Fibroblast of skin of left quadriceps (primary cell): Measurements from ENCODE around the gene TMPRSS12.
"Not testable (repeated sequence)": the region's sequence is repeated elsewhere in the genome, so short reads cannot be mapped to it uniquely, and the experiment has no call there.

Experiments used
- DNase-seq, 2 experiments: peaks; one replicate each; pipeline ENCODE4 v3.0.0-alpha.2; 2013; ENCODE audit warnings: low read depth in 2 of 2

Gene TMPRSS12

GRCh38 chr12:50926415-50926814, 83.7 kb downstream of the TMPRSS12 start:
- no peak for DNase-seq

GRCh38 chr12:50926932-50927331, 84.2 kb downstream of the TMPRSS12 start:
- not testable (repeated sequence) for DNase-seq

DNA sequence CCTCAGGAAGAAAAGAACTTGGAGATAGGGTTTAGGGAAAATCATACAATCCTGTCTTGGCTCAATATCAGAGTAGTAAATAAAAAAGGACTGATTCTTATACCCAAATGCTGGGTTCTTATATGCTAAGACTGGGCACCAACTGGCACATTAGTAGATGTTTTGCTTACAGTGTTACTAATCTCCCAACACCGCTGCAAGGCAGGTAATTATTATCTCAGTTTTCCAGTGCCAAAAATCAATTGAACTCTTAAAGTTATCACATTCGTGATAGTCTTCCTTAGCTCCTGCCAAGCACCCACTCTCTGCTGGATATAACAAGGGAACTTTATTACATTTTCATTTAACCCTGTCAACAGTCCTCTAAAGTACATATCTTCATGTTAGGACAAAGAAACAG, 84.6 kb downstream of the TMPRSS12 start:
- DNase-seq = no peak

- no peak for DNase-seq
Measured at GRCh38 chr12:50927766-50928224, 85.1 kb downstream of the TMPRSS12 start.

DNA sequence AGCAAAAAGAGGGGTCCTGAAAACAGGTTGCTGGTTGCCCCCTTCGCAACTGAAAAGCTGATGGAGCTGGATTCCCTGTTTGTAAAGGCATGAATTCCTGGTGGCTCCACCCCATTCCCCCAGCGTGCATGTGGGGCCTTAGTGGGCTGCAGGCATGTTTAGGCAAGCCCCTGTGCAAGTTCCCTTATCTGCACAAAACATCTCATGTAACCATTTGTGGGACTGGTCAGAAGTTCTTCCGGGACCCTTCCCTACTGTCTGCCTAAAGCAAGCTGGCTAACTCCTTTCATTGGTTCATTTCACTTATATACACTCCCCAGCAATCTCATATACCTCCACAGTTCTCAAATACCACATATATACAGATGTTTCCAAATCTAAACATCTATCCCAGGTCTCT, 85.7 kb downstream of the TMPRSS12 start:
- no peak for DNase-seq

DNA sequence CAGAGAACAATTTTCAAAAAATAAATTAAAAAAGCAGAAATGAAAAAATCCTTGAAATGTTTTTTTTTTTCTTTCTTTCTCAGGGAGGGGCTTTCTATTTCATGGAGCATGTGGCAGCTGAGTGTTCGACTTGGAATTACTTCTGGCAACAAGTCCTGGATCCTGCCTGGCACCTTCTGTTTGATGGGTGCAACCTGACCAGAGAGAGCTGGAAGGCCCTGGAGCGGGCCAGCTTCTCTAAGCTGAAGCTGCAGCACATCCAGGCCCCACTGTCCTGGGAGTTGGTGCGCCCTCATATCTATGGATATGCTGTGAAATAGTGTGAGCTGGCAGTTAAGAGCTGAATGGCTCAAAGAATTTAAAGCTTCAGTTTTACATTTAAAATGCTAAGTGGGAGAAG, 87.1 kb downstream of the TMPRSS12 start:
- DNase-seq = no peak

GRCh38 chr12:50930477-50930876, 87.8 kb downstream of the TMPRSS12 start:
- DNase-seq = not testable (repeated sequence)

GRCh38 chr12:50932787-50933280, 90.1 kb downstream of the TMPRSS12 start:
- DNase-seq = no peak

GRCh38 chr12:50933459-50934124, 90.9 kb downstream of the TMPRSS12 start:
- DNase-seq = no peak

GRCh38 chr12:50934371-50934851, 91.7 kb downstream of the TMPRSS12 start:
- no peak for DNase-seq

- no peak for DNase-seq
Measured at GRCh38 chr12:50934981-50935807, 92.5 kb downstream of the TMPRSS12 start.

DNA sequence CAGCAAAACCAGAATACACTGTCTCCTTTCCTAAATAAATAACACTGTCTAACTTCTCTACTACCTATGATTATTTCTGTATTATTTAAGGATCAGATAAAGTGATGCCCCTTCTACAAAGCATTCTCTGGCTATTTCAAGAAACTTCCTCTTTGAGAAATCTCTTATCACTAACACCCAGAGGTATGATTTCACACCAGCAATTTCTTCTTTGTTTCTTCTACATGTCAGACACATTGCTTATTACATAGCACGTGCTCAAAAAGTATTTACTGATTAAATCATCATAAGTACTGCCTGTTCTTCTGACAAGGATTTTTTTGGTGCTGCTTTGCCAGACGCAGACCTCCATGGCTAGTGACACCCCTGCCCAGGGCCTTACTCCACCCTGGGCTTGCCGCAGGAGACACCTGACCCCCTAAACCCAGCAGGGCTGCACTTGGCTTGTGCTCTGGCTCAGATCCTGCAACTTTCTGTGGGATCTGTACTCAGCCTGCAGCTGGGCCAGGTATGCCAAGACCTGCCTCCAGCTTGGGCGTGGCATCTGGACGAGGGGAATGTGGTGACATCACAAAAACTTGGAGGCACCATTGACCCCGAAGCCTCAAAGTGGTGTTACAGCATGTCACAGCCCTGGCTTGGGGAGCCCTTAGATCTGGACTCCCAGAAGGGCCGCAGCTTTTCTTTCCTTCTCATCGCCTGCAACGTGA, 94.2 kb downstream of the TMPRSS12 start:
- no peak for DNase-seq
